ENCODE results near the gene RNU1-4. TPM values are rescaled to one million over a fixed set of nuclear protein-coding genes. Genes with fewer than 3 reads are reported as not detected.
"Not testable (repeated sequence)": the region's sequence is repeated elsewhere in the genome, so short reads cannot be mapped to it uniquely, and the experiment has no call there.

RNU1-4 gene
- total and polyA plus RNA-seq, 2 of the 13 experiments (the other 11 are each of a cell fraction or from before 2014, with no cell fraction given): under 0.01 to 11,018 TPM

GRCh38 chr1:16766689-16767256 is 26.5 kb downstream of the RNU1-4 start (continued):
- TF ChIP-seq GABPB1 (CRISPR knock-in tag; IDR thresholded peaks at IDR 0.05) (peak; percentile 79; the same call in 1 of the 2 replicates), HNF4A (CRISPR knock-in tag; IDR thresholded peaks at IDR 0.05) (peak; percentile 37), KLF11 (CRISPR knock-in tag; IDR thresholded peaks at IDR 0.05) (0 out of 2 replicates have a peak, but pooled peaks have one; percentile 58), NFKBIZ (CRISPR knock-in tag; IDR thresholded peaks at IDR 0.05) (0 out of 2 replicates have a peak, but pooled peaks have one; percentile 68), ZNF652 (CRISPR knock-in tag; IDR thresholded peaks at IDR 0.05; ENCODE audit: borderline replicate concordance, low read depth) (peak; percentile 43; the same call in 1 of the 2 replicates), NCOA2 (CRISPR knock-in tag; IDR thresholded peaks at IDR 0.05) (peak; percentile 55), MIER2 (CRISPR knock-in tag; IDR thresholded peaks at IDR 0.05) (0 out of 2 replicates have a peak, but pooled peaks have one; percentile 28), ZNF644 (CRISPR knock-in tag; IDR thresholded peaks at IDR 0.05; ENCODE audit: low read depth) (peak; percentile 53; the same call in 1 of the 2 replicates), IKZF5 (CRISPR knock-in tag; IDR thresholded peaks at IDR 0.05) (peak; percentile 87; the same call in 1 of the 2 replicates), RXRA (CRISPR knock-in tag; IDR thresholded peaks at IDR 0.05) (peak; percentile 45; the same call in 1 of the 2 replicates), KLF9 (CRISPR knock-in tag; IDR thresholded peaks at IDR 0.05; ENCODE audit: low read depth) (0 out of 2 replicates have a peak, but pooled peaks have one; percentile 46), FOXA1 (CRISPR knock-in tag; IDR thresholded peaks at IDR 0.05) (peak; percentile 24; the same call in 1 of the 2 replicates), SP1 (CRISPR knock-in tag; IDR thresholded peaks at IDR 0.05) (peak; percentile 73), TFE3 (CRISPR knock-in tag; IDR thresholded peaks at IDR 0.05) (peak; percentile 38; the same call in 1 of the 2 replicates), ZZZ3 (CRISPR knock-in tag; IDR thresholded peaks at IDR 0.05; ENCODE audit: borderline replicate concordance) (peak; percentile 74; the same call in 1 of the 2 replicates), ZBTB37 (CRISPR knock-in tag; IDR thresholded peaks at IDR 0.05) (0 out of 2 replicates have a peak, but pooled peaks have one; percentile 30), SAP130 (CRISPR knock-in tag; IDR thresholded peaks at IDR 0.05; ENCODE audit: low read depth) (peak; percentile 85), BATF2 (CRISPR knock-in tag; IDR thresholded peaks at IDR 0.05) (0 out of 2 replicates have a peak, but pooled peaks have one; percentile 49), NR2C2 (CRISPR knock-in tag; IDR thresholded peaks at IDR 0.05; ENCODE audit: borderline replicate concordance) (peak; percentile 36; the same call in 1 of the 2 replicates), HDAC2 (CRISPR knock-in tag; IDR thresholded peaks at IDR 0.05) (peak; percentile 74; the same call in 1 of the 2 replicates), HNF1B (CRISPR knock-in tag; IDR thresholded peaks at IDR 0.05) (peak; percentile 56; the same call in 1 of the 2 replicates), ZNF749 (CRISPR knock-in tag; IDR thresholded peaks at IDR 0.05; ENCODE audit: borderline replicate concordance) (peak; percentile 44; the same call in 1 of the 2 replicates), PHF5A (CRISPR knock-in tag; IDR thresholded peaks at IDR 0.05; ENCODE audit: low read depth, unreplicated experiment) (peak; percentile 86), KDM3A (CRISPR knock-in tag; IDR thresholded peaks at IDR 0.05; ENCODE audit: low read depth) (peak; percentile 56; the same call in 1 of the 2 replicates)
- TF ChIP-seq FOXA1, SP1 (IDR thresholded peaks at IDR 0.05): not testable (repeated sequence)
